Lower leg skin (tissue), 4 donors: Measurements from ENCODE around the gene PDE4A. TPM values are rescaled to one million over a fixed set of nuclear protein-coding genes. Genes with fewer than 3 reads are reported as not detected.

Experiments
- DNase-seq, 2 donors: peaks; one replicate each; pipeline ENCODE4 v3.0.0-alpha.2; 2019; ENCODE audit warnings: low spot score in 2 of 2
- H3K4me3 ChIP-seq: fragments of 200-600 bp; sonication (generic); 2 replicates; pipeline ENCODE4 v1.5.1; 2017; ENCODE audit warnings: mild to moderate bottlenecking, low read depth; ENCODE audit not compliant: poor library complexity, severe bottlenecking
- POLR2A ChIP-seq, 2 donors: fragments of 450-650 bp; IDR thresholded peaks; one replicate each; pipeline ENCODE4 v1.6.1; 2016 to 2017; ENCODE audit warnings: antibody characterized with exemption in 2 of 2, mild to moderate bottlenecking in 1 of 2, moderate library complexity in 1 of 2
- WGBS, 2 donors: methylation state at CpG; one replicate each; pipeline ENCODE4 v1.1.5; 2018; 5-methylcytosine and 5-hydroxymethylcytosine counted together
- intact Hi-C: fragments of 100-400 bp; cut with DNase I; formaldehyde crosslinking; loops from one replicate; pipeline ENCODE4 v1.15.0; 2023; ENCODE audit warnings: low total_unique reads
- total RNA-seq, 4 donors: library from RNA; depleted of rRNA; stranded (reverse); fragments of >200 nt; gene quantifications; one replicate each; pipeline ENCODE4 v1.1.0, GENCODE V29; 2016
- TF ChIP-seq, protein P1 (sequence below), 3 donors: fragments of 450-650 bp; IDR thresholded peaks; one replicate each; pipeline ENCODE4 v1.5.1; 2016; ENCODE audit warnings: antibody characterized with exemption in 3 of 3, mild to moderate bottlenecking in 3 of 3, moderate library complexity in 2 of 3

The PDE4A gene
- total RNA-seq, 4 donors from 2014 or later: 4.1 to 6.8 (median 5.7) TPM

DNA sequence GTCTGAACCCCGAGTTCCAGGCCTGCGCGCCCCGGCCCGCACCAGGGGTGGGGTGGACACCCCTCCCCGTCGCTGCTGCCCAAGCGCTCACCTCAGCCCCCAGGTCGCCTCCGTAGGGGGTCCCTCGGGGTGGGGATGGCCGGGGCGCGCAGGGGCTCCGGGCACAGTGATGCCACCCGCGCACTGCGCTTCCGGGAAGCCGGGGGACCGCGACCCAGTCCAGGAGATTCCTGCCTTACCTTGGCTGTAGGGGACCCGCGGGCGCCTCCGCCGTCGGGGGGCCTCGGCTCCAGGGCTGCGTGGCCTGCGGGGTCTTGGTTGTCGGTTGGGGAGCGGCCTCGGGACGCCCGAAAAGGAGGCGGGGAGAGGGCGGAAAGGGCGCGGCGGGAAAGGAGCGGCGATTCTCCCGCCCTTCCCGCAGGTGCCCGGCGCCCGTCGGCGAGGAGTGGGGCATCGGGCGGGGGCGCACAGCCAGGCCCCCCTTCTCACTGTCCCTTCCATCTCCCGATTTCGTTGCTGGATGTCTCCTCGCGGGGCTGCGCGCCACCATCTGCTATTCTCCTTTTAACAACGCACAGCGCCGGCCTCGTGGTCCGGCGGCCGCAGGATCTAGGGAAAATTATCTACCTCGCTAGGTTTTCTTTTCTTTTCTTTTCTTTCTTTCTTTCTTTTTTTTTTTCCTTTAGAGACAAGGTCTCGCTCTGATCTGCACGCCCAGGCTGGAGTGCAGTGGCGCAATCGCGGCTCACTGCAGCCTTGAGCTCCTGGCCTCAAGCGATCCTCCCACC lies 82.9 kb downstream of the PDE4A start, which contains the start of gene KEAP1:
KEAP1 (minus strand) TSS at position 355 of the 788 bp plus-strand sequence. CDS start 3,323 bp downstream, outside the sequence.
- WGBS, 2 donors: 4 to 8% methylated on average over 25 to 72 of the region's 73 CpGs
- no peak for TF ChIP-seq POLR2A (IDR thresholded peaks at IDR 0.05)
- TF ChIP-seq, protein P1, sequence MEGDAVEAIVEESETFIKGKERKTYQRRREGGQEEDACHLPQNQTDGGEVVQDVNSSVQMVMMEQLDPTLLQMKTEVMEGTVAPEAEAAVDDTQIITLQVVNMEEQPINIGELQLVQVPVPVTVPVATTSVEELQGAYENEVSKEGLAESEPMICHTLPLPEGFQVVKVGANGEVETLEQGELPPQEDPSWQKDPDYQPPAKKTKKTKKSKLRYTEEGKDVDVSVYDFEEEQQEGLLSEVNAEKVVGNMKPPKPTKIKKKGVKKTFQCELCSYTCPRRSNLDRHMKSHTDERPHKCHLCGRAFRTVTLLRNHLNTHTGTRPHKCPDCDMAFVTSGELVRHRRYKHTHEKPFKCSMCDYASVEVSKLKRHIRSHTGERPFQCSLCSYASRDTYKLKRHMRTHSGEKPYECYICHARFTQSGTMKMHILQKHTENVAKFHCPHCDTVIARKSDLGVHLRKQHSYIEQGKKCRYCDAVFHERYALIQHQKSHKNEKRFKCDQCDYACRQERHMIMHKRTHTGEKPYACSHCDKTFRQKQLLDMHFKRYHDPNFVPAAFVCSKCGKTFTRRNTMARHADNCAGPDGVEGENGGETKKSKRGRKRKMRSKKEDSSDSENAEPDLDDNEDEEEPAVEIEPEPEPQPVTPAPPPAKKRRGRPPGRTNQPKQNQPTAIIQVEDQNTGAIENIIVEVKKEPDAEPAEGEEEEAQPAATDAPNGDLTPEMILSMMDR (IDR thresholded peaks at IDR 0.05): no peak
- H3K4me3 ChIP-seq: peak within 1 kb of the TSS; percentile 84
- intact Hi-C loops: loop anchor here (10.0 kb wide), 1 partner anchor 52 kb away; no protein-coding TSS in a partner anchor
- DNase-seq: peak in 1 of 2 donors; percentile 90

DNA sequence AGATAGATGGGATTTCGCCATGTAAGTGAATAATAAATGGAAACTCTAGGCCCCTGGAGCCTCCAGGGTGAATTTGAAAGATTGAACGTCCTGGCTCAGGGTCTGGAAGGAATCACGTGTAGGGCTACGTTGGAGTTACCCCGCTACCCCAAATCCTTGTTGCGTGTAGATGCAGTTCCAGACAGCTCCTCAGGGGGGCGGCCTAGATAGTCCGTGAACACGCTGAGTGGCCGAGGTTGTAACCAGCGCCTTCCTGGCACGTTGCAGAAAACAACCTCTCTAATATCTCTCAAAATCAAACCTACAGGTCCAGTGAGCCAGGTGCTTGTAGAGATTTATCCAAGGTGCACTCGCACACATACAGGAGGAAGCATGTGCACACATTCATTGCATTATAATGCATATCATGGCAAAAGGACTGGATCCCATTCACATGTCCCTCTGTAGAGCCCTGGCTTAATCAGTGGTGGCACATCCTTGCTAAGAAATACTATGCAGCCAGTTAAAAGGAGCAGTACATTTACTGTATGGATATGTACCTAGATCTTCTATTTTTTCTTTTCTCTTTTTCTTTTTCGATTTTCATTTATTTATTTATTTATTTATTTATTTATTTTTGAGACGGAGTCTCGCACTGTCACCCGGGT lies 85.4 kb downstream of the PDE4A start:
- intact Hi-C loops: loop anchor here (10.0 kb wide), 1 partner anchor 49 kb away; no protein-coding TSS in a partner anchor
- 26 to 28% methylated on average over 17 of the region's 17 CpGs for WGBS, 2 donors
- DNase-seq: peak; percentile 70 to 96
- no peak for TF ChIP-seq POLR2A (IDR thresholded peaks at IDR 0.05)
- TF ChIP-seq, protein P1 (IDR thresholded peaks at IDR 0.05): peak in 1 of 3 donors; percentile 33
- H3K4me3 ChIP-seq: no peak overlapping the region

- WGBS, 2 donors: 88 to 90% methylated on average over 16 of the region's 16 CpGs
- TF ChIP-seq, protein P1 (IDR thresholded peaks at IDR 0.05): no peak
- TF ChIP-seq POLR2A (IDR thresholded peaks at IDR 0.05): no peak
- intact Hi-C loops: loop anchor here (10.0 kb wide), 1 partner anchor 47 kb away; no protein-coding TSS in a partner anchor
These were observed 87.7 kb downstream of the PDE4A start for GRCh38 chr19:10508036-10508435.

GRCh38 chr19:10508707-10509106 lies 88.4 kb downstream of the PDE4A start:
- intact Hi-C loops: loop anchor here (10.0 kb wide), 1 partner anchor 46 kb away; no protein-coding TSS in a partner anchor
- no peak overlapping the region for H3K4me3 ChIP-seq
- DNase-seq: no peak
- 62 to 77% methylated on average over 3 of the region's 3 CpGs for WGBS, 2 donors
- TF ChIP-seq, protein P1 (IDR thresholded peaks at IDR 0.05): no peak

More at GRCh38 chr19:10508036-10508435, 87.7 kb downstream of the PDE4A start:
- no peak overlapping the region for H3K4me3 ChIP-seq
- no peak for DNase-seq

DNA sequence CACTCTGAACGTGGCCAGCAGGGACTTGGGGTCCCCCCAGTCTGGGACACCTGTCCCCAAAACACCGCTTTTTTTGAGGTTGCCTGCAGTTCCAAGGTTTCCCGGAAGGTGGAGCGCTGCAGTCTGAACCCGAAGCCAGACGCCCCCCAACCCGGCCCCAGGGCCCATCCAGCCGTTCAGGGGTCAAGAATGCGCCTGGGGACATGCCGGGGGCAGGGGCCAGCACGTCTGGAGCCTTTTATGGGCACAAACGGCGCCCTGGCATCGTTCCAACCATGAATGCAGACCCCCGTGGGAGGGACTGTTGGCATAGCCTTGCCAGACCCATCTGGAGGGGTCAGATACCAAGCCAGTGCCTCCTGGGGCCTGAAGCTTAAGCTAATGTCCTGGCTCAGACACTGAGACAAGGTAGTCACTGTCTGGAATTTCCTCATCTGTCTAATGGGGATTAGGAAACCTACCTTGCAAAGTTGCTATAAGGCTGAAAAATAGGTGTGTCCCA lies 90.0 kb downstream of the PDE4A start:
- intact Hi-C loops: no loop called here
- WGBS, 2 donors: 5 to 19% methylated on average over 10 to 14 of the region's 15 CpGs
- no peak overlapping the region for H3K4me3 ChIP-seq
- no peak for DNase-seq
- TF ChIP-seq, protein P1 (IDR thresholded peaks at IDR 0.05): peak in 1 of 3 donors; percentile 36
- TF ChIP-seq POLR2A (IDR thresholded peaks at IDR 0.05): no peak
